GM21526 (cell line): ENCODE data around the gene IMMP2L.
A peak's percentile ranks its signal among the peaks of the same experiment; 100 is the strongest.

Experiments used
- ATAC-seq: cut with Tn5 transposase; IDR thresholded peaks from one replicate; pipeline ENCODE4 v1.9.1; 2021; ENCODE audit warnings: moderate library complexity; ENCODE audit not compliant: unreplicated experiment, low FRiP score

Gene IMMP2L

DNA sequence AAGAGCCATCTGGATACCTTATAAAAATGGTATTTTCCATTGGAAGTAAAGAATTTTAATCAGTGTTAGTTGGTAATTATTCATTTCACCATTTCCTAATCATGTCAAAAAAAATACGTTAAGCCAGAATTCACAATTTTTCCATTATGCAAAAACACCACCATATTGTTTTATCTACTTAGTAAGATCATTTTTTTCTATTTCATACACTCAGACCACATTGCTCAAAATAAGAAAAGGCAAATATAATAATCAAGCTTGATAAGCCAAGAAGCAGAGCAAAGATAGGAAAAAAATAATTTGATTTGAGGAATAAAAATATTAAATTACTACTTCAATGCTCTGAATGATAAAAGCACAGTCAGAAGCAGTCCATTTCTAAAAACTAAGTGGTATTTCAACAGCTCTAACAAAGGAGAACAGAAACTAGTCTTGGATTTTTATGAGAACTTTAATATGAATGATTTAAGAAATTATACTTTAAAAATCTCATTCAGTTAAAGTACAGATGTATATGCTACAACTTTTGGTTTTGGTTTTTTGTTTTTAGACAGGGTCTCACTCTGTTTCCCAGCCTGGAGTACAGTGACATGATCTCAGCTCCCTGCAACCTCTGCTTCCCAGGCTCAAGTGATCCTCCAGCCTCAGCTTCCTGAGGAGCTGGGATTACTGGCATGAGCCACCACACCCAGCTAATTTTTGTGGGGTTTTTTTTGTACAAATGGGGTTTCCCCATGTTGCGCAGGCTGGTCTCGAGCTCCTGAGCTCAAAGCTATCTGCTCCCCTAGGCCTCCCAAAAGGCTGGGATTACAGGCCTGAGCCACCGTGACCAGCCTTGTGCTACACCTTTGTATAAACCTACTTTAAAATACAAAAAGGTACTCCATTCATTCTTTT lies 424.7 kb downstream of the IMMP2L start:
- ATAC-seq, result peak; percentile 83

DNA sequence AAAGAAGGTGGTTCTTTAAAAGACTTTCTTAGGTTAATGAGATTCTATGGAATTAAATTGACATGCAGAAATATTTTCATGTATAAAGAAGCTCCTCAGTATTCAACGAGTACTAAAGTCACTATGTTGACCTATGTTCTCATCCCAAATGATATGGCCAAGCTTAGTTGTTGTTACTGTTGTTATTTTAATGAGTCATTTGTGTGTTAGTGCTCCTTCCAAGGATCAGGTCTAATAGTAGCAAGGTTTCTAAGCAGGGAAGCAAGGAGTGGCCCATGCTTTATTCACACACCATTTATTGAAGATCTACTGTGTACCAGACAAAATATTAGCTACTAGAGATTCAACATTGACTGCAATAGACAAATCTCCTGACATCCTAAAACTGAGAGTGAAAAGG lies 429.5 kb downstream of the IMMP2L start:
- no peak for ATAC-seq

- no peak for ATAC-seq
Measured at GRCh38 chr7:111129435-111129834, 432.9 kb downstream of the IMMP2L start.

- no peak for ATAC-seq
Measured at GRCh38 chr7:111126987-111127386, 435.3 kb downstream of the IMMP2L start.

- no peak for ATAC-seq
Measured at GRCh38 chr7:111115966-111116365, 446.3 kb downstream of the IMMP2L start.

DNA sequence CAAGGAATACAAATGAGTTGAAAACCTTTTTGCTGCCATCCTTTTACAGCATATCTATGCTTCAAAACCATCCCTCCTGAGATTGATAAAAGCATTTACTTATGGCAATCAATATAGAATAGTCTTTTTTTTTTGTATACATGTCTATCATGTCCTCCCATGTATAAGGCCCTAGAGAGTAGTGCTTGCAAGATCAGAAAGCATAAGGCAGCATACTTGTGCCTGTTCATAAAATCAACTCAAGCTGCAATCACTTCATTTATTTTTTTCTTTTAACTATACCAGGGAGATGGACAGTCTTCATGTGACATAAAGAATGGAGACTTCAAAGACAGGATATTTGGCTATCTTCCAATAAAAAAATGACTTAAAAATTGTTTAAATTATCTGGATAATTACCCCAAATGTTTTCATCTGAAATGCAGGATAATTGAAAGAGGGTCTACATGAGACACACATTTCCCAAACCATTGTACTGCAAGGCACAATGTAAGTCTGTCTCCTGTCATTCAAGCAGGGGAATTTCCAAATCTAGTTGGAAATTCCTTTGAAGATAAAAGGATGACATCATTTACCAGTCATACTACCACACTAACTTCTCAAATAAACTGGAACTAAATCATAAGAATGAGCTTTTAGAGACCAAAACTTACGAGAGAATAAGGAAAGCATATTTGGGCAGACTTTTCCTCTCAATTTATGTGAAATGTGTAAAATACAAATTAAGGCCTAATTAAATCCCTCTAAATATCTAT lies 448.9 kb downstream of the IMMP2L start:
- ATAC-seq, result no peak

GRCh38 chr7:111112439-111112838 lies 449.9 kb downstream of the IMMP2L start:
- no peak for ATAC-seq

DNA sequence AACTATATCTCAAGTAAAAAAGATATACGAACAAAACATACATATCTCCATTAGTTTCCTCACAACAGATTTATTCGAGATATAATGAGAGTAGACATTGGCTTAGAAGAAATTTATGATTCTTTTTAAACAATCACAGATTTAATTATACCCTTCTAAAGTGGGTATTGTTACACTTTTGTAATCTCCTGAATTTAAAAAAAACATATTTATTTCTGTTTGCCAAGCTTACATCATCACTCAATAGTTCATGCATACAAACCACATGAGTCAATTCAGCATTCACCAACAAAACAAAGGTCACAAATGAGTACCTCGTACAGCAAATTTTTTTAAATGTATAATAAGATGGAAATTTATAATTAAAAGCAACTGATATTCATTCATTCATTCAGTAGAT lies 453.8 kb downstream of the IMMP2L start:
- no peak for ATAC-seq

DNA sequence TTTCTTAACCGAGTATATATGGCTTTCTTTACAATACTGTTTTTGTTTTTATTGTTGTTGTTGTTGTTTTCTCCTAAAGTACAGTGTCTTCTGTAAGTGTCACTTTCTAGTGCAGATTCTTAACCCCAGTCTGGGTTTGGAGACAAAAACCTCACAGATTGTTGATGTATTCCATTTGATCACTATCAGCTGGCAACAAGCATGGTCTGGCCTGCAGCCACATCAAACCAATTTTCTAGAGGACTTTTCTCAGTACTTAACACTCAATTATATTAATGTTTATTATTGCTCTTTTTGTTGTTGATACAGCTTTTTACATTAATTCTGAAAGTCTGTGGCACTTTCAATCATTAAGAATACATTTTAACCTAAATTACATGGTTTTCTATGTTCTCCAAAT lies 454.3 kb downstream of the IMMP2L start:
- ATAC-seq, result no peak

DNA sequence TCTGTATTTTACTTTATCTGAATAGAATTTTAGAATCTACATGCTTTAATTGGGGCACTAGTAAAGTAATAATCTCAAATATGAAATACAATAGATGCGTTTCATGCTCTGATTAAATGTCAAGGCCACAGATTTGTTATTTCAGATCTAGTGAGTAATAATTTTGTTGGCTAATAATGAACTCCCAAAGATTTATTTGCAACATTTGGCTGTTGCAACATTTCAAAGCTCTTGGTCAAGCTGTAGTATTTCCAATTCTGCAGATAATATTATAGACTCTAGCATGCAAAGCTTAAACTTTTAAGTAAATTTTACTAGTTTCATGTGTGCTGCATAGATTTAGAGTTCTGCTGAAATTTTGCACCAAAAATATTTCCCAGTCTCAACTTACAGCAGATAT lies 454.7 kb downstream of the IMMP2L start:
- no peak for ATAC-seq

- ATAC-seq, result no peak
Measured at GRCh38 chr7:111105269-111105668, 457.0 kb downstream of the IMMP2L start.

DNA sequence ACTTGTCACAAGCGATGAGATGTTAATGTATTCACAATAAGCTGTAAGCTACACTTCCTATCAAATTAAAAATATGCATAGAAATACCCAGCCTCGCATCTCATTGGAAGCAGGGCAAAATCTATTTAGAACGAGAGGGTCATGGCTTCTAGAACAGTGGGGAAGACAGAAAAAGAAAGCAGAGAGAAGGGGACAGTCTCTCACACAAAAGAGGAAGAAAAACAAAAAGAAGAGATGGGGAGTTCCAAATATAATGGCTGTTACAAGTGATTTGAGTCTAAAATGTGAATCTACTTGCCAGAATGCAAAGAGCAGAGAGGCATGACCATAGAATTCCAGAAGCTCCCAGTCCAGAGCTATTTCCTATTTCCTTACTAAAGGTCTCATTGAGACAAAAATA lies 457.6 kb downstream of the IMMP2L start:
- ATAC-seq, result no peak

DNA sequence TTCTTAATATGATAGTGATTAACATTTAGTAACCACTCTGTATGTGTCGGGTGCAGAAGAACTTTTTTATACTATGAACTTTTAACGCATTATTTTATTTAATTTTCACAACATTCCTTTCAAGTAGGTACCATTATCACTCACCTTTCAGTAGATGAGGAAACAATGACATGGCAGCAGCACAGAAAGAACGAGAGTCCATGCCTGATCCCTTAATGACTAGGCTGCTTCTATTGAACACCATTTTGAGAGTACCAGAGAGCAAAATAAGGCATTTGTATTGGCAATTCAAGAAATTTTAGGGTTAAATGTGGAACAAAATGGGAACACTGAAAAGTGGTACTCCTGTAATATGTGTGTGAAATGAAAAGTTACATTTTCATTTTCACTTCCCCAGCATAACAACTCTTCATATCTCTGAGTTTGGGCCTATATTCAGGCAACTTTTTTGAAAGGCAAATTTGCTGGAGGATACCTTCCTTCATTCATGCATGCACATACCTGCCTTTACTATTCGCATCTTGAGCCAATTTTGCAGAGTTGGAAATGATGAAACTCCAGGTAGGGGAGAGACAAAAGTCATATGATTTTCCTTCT lies 458.5 kb downstream of the IMMP2L start:
- no peak for ATAC-seq

GRCh38 chr7:111103136-111103535 lies 459.2 kb downstream of the IMMP2L start:
- ATAC-seq, result no peak

GRCh38 chr7:111101856-111102646 lies 460.2 kb downstream of the IMMP2L start:
- no peak for ATAC-seq

DNA sequence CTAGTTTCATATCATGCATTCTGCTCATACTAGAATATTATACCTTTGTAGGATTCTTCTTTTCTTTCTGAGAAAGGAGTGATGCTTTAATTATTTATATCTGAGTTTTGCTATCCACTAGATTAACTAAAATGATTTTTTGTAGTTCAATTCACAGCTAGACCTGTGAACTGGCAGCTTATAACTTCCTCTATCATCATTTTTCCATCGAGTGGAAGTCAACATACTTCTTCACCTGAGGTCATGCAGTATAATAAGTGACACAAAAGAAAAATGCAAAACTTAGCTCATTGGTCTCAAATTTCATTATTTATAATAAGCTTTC lies 463.4 kb downstream of the IMMP2L start:
- peak; percentile 9 for ATAC-seq

DNA sequence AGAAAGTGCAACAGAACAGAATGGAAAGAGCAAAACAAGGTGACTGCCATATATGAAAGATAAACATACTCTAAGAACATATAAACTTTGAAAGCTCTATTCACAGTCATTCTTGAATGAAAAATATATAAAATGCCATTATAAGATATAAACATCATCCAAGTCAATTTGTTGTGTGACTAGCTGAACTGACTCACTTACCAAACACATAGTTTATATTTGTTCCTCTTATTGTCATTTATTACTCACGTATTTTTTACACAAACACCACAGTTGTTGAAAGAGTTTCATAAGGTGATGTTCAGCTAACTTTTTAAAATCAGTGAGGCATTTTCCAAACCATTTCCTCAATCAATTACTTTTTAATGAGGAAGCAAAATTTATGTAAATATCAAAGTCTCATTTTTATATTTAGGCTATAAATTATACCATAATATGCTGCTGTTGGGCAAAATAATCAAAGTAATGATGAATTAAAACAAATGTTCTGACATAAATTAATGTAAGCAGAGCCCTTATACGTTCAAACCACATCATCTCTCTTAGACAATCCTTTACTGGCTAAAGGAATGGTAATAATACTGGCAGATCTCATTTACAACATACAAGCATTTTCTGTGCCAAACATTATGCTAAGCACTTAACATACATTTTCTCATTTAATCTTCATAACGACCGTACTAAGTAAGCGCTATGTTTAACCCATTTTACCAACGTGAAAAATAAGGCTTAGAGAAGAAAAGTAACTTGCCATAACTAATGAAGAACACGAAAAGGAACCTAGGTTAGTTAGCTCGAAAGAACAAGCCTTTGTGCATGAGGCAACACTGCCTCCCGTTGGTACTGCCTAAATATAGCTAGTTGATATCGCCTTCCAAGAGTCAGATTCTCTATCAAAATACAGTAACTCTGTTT lies 464.0 kb downstream of the IMMP2L start:
- peak; percentile 91 for ATAC-seq

DNA sequence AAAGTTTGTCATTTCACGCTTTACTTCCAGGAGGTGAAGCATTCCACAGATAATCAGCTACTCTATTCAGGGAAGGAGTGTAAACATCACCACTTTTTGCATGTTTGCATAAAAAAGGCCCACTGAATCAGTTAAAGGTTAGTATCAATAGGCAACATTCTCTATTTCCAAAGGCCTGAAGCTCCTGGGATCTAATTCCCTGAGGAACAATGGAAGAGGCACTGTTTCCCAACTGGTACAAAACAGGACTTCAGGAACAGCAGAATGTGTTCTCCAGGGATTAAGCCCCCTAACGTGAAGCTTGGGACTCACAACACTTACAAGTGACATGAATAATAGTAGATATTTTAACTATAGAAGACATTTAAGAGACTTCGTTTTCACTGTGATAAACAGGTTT lies 465.3 kb downstream of the IMMP2L start:
- no peak for ATAC-seq

DNA sequence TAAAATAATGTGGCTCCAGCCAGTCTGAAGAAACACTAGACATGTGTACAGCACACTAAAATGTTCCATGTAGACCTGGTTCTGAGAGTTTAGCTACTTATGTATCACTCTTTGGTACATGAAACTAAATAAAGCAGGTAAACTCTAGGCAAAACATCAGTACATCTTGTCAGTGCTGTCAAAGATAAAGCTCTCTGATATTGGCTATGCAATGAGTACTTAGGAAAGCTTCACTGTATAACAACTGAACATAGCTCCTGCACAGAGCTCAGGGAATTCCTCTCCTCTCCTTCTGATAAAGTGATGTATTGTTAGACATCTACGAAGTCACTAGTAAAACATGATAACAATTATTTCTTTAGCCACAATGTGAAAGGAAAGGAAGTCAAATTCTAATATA lies 467.9 kb downstream of the IMMP2L start:
- ATAC-seq, result no peak

DNA sequence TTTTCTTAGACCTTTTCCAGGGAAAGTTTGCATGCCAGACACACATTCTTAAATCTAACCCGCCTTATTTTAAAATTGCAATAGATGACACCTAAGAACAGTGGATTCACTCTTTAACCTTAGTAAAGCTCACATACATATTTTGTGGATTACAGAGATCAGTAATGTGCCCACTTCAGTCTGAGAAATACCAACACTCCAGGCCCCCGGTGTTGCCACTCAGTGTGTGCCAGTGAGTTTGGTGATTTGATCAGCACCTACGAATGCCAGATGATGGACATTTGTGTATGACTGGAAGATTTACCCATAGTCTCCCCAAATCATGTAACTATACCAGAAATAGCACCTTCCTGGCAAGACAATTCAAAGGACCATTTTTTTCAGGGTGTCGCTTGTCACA lies 468.8 kb downstream of the IMMP2L start:
- no peak for ATAC-seq
